NOMO-1 treated with DMSO at 0.1 percent for 48 hours (cell line): ENCODE data around the gene ADGRG7.

Experiments used
- DNase-seq: peaks from one replicate; lab custom pipeline; 2025; ENCODE audit not compliant: unreplicated experiment; lab: John Stamatoyannopoulos, UW

The ADGRG7 gene

DNA sequence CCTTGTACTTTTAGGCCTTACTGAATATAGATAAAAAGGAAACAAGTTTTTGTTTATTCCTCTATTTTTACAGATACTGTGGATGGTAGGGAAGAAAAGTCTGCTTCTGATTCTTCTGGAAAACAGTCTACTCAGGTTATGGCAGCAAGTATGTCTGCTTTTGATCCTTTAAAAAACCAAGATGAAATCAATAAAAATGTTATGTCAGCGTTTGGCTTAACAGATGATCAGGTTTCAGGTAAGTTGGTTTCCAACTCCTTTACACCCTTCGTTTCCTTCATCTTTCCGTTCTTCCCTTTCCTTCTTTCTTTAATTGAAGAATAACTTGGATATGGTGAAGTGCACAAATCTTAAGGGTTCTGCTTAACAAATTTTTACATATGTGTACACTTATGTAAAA is 123.0 kb downstream of the ADGRG7 start:
- no peak for DNase-seq

DNA sequence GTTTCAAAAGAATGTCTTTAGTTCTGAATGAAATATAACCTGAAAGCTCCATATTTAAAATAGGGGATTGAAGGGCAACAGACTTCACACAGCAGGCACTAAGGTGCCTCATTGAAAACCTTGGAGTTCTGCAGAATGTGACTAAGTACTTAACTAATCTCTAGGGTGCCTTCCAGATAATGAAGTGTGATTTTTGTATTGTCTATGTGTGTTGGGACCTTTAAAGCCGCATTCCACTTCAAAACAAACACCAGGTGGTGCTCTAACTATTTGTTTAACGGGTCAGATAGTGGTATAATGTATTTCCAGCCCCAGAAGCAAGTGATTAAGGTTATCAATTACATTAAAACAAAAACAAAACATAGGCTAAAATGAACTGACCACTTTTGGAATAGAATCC is 127.9 kb downstream of the ADGRG7 start:
- DNase-seq, result no peak

DNA sequence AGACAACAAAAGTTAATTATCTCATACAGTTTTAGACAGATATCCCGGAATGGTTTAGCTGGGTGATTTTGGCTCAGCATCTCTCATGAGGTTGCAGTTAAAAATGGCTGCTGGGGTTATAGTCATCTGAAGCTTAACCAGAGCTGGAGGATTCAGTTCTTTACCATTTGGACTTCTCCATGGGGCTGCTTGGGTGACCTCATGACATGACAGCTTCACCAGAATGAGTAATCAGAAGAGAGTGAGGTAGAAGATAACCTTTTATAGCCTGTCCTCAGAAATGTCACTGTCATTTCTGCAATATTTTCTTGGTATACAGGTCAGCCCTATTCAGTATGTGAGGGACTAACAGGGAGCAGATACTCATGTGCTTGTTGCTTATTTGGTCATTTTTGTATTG is 130.8 kb downstream of the ADGRG7 start:
- no peak for DNase-seq

DNA sequence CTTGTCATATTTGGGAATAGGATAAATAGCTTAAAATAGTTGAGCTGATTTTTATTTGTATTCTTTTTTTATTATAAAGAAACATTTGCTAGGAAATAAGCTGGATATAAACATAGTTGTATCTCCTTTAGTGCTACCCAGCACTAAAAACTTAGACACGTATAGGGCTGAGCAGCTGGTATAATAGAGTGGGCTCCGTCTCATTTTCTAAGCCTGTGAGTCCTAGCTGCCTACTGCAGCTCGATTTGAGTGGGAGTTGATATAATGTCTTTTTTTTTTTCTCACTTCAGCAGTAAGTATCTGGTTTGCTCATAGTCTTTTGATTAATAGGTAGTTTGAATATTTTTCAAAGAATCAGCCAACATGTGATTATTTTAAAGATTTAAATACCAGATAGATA is 134.1 kb downstream of the ADGRG7 start:
- no peak for DNase-seq

DNA sequence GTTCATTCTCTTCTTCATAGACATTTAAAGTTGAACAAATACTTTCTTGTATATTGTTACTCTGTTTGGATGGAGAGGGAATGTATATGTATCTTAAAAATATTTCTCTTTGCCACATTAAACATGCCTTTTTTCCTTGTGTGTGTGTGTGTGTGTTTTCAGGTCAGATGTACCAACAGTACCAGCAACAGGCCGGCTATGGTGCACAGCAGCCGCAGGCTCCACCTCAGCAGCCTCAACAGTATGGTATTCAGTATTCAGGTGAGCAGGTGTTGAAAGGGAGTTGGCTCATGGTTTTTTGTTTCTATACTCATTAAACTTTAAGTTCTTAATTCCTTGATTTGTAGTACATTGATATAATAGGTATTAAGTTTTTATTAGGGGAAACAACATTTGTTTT is 135.3 kb downstream of the ADGRG7 start:
- no peak for DNase-seq
